COLO829 (cell line): ENCODE measurements around the gene EPHX1.

ENCODE experiments used
- DNase-seq: peaks from one replicate; pipeline ENCODE4 v3.0.0; 2012; ENCODE audit warnings: low spot score

Gene EPHX1

DNA sequence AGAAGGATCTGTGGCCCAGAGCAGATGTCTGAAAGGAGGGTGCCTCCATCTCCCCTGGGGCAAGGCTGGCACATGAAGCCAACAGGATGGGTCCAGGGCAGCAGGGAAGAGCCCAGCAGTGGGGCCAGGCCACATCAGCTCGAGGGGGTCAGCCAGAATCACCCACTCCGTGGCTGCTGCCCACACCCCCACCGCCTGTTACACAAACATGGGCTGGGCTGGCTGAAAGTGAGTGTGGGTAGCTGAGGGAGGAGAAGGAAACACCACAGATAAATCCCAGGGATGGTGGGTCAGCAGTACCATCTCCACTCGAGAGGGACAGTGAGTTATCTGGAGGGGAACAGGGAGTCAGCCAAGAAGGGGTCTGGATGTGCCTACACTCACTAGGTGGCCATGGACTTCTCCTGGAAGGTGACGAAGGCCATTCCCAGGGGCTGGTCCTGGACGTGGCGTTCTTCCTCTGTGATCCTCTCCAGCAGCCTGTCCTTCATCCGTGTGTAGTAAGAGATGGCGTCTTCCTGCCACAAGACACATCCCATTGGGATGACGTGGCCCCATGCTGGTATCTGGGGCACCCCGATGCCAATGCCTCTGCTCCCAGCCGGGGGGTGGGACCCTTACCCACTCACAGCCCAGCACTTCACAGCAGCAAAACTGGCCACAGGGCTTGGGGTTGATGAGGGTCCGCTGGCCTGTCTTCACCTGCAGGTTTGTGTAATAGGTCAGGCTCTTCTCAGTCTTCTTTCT, 52.1 kb downstream of the EPHX1 start:
- DNase-seq, result no peak

DNA sequence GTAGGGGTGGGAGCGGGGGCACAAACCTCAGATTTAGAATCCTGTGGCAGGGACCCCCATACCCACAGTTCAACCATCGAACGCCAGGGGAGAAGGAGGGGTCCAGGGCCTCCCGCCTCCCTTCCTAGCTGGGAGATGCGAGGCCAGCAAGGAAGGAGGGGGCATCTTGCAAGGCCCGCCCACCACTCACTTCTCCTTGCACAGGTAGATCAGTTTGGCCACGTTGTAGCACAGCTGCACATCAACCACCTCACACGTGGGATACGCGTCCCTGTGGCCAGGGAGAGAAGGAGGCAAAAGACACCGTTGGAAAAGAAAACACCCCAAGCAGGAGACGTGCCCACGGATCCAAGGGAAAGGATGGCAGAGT, 52.6 kb downstream of the EPHX1 start:
- no peak for DNase-seq

DNA sequence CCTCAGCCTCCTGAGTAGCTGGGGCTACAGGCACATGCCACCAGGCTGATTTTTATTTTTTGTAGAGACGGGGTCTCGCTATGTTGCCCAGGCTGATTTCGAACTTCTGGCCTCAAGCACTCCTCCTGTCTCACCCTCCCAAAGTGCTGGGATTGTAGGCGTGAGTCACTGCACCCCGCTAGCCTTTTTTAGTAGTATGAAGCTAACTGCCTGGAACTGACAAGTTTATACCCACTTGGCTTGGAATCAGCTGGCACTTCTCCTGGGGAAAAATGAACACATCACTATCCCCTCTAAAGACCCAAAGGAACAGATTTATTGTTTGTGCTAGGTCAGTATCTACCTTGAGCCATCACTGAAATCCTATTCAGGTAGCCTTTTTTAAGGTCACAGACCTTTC, 53.2 kb downstream of the EPHX1 start:
- no peak for DNase-seq

DNA sequence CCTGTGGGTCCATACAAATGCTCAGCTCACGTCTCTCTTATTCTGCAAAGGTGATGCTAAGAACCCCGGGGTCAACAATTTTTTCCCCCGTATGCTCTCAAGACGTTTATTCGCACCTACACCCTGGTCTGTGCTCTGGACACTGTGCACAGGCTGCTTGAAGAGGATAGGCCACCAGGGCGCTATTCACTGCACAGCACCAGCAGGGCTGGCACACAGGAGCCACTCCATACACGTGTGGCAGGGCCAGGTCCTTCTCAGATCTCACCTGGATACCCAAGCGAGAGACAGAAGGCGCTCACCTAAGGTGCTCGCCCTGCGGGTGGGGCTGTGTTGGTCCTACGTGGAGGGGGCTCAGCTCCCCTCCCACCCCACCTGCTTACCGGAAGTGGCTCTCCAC, 55.6 kb downstream of the EPHX1 start:
- DNase-seq, result no peak

DNA sequence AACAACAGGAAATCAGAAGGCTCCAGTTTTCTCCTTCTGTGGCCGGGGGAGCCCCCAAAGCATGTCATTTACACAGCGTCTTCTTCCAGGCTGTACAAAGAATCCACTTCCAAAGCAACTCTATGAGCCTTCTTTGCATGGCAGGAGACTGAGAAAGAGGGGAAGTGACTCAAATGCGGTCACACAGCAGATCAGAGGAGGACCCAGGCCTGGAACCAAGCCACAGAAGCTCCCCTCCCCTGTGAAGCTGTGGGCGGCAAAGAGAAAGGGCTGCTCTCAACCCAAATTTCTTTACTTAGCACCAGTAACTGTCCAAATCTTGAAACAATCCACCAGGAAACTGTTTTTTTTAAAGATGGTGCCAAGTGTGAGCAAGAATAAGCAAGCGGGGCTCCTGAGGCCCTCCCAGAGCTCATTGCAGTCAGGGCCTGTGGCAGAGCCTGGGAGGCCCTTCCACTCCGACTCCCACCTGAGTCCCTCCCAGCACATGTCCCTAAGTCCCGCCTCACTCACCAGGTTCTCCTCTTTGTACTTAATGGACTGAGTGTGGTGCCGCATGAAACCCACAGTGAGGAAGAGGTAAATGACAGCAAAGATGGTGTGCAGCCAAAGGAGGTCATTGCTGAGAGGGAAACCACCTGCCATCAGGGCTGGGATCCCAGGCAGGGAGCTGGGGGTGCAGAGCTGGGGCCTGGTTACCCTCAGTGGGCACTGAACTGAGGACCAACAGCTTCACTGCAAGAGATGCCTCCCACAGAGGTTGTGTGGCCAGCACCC, 56.3 kb downstream of the EPHX1 start:
- DNase-seq, result no peak

DNA sequence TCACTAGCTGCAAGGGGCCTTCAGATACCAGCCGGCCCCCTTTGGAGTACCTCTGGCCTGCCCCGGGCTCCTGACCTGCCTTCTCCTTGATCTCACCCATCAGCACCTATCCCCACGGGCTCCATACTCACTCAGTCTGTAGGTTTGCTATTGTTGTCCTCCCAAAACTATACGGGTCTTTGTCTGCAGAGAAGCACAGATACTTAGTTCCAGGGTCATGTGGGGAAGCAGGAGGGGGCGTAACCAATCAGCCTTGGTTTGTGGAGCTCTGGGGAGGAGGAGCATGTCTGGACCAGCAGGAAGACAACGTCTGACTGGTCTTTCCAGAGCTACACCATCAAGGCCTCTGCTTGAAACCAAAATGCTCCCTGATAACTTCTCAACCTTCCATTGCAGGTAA, 57.1 kb downstream of the EPHX1 start:
- DNase-seq, result no peak

DNA sequence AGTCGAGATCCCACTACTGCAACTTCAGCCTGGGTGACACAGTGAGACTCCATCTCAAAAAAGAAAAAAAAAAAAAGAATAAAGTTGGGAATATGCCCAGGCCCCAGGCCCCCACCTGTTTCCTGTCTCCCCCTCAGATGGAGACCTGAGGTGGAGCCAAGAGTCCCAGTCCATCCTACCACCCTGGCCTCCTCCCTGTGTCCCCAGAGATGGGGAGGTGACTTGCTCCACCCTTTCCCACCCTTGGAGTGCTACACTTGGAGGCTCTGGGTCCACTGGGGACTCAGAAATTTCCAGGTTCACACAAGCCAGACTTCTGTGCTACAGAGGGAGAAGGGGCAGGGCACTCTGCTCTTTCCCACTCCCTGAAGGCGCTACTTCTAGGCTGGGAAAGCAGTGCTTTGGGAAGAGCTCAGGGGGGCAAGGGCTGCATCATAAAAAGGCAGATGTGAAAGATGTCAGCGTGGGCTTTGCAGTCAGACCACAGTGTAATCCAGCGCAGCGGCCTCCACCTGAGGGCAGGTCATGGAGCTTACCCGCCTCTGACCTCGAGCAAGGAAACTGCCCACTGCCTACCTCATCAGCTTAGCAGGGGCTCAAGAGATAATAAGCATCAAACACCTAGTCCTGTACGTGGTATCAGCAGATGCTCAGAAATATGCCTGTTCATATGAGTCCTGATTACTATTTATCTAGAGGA, 58.9 kb downstream of the EPHX1 start:
- no peak for DNase-seq

DNA sequence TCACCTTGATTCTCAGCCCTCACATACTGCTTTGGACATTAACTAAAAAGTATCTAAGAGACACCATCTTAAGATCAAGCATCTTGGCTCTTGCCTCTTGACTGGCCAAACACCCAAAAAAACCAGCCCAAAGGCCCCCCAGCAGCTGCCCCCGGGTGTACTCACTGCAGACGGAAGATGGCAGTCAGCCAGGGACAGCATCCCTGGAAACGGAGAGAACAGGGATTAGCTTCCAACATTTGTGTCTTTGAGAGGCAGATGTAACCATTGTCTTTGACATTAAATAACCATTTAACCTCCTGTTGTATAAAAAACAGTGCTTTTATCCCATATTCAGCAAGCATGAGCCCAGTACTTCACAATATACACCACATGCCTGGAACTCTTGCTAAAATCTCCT, 61.0 kb downstream of the EPHX1 start:
- DNase-seq, result no peak

DNA sequence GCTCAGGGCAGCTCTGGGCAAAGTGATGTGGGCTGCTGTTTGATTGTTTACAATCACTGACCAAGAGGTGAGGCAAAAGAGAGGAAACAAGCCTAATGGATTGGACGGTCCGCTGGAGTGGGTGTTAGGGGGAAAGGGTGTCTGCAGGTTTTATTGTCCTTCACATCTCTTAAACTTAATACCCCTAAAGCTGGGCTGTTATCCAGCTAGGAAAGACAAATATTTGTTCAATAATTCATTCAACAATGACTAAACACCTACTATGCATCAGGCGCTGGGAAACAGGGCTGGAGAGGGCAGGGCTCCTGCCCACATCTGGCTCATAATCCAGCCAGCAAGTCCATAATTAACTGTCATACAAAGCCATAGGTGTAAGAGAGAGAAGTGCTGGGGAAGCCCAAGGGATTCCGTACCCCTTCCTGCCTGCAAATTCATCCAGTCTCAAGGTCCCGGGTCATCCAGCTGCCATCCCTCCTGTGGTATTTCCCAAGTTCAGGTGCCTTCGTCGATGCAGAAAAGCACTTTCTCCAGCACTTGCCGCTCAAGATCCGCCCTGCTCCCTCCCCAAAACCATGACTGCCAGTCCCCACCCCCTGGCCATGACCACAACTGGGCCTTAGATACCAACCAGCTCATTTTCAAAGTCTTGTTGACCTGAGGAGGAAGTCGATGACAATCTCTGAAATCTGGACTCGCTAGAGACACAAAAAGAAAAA, 61.6 kb downstream of the EPHX1 start:
- DNase-seq, result no peak

DNA sequence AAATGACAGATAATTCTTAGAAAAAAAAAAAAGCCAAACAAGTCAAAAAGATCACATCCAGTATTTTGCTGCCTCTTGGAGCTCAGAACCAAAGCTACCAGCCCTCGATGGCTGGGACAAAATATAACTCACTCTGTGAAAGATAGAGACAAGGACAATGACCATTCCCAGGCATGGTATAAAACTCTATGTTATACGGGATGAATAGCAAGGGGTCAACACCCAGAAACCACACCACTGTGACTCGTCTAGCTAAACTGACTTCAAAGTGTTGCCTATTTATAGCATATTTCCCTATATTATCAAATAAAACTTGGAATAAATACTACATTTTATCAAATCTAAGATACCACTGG, 62.1 kb downstream of the EPHX1 start:
- DNase-seq, result no peak

DNA sequence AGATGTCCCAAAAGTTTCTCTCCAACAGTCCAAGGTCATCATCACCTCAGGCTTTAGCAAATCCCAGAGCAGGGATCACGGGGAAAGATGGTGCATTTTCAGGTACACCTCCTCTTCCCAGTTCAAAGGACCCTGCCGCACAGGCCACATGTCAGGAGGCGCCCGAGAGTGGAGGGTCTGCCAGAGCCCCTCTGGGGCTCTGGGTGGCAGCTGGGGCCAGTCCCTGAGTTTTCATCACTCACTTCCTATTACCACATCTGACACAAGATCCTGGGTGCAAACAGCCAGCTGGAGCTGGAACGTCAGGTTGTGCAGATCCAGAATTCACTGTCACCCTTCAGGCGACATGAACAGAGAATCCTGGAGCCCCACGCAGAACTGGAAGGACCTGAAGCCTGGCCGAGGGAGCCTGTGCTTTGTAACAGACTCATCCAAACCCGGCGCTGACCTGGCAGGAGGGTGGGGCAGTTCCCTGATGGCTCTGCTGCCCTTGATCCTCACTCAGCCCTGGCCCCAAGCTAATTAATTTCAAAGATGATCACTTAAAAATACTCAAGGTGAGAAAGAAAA, 63.4 kb downstream of the EPHX1 start:
- DNase-seq, result no peak

DNA sequence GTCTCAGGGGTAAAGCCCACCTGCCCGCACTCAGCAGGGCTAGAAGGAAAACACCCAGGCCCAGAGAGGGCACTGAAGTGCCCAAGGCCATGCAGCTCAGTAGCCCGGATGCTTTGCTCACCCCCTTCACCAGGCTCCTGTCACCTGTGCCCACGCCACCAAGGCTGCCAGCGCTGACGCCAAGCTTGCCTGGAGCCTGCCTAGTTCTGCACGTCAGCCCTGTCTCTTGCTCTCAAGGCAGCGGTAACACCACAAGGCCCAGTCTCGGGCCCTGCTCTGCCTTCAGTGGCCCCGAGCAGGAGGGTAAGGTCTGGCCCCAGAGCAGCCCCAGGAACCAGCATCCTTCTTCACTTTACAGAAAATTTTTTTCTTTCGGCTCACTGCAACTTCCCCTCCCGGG, 64.5 kb downstream of the EPHX1 start:
- no peak for DNase-seq

DNA sequence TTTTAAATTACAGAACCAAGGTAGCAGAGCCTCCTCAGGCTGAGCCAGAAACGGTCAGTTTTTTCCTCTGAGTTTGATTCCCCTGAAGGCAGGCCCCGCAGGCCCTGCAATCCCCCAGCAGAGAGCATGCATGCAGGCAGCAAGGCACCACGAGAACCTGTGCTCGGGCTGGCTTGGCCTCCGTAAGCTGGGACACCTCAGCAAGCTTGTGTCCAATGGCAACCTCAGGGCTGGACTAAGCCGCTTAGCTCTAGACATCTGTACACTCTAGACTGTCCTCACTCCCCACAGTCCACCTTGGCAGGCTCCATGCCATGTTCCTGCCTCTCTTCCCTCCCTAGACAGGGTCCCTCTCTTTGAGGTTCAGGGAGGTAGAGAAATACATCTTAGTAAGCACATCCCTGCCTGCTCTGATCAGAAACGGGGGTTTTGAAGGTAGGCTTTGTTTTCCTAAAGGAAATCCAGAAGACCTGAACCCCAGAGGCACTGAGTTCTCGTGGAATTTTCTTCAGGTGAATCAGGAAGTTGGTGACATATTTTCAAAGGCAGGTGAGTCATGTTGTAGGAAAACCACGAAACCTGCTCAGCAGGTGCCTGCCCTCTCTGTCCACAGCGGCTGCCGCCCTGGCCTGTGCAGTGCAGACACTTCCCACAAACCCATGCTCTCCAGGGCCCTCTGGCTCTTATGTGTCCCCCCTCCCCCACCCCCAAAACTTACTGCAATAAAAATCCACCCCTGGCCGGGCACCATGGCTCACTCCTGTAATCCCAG, 65.3 kb downstream of the EPHX1 start:
- no peak for DNase-seq

DNA sequence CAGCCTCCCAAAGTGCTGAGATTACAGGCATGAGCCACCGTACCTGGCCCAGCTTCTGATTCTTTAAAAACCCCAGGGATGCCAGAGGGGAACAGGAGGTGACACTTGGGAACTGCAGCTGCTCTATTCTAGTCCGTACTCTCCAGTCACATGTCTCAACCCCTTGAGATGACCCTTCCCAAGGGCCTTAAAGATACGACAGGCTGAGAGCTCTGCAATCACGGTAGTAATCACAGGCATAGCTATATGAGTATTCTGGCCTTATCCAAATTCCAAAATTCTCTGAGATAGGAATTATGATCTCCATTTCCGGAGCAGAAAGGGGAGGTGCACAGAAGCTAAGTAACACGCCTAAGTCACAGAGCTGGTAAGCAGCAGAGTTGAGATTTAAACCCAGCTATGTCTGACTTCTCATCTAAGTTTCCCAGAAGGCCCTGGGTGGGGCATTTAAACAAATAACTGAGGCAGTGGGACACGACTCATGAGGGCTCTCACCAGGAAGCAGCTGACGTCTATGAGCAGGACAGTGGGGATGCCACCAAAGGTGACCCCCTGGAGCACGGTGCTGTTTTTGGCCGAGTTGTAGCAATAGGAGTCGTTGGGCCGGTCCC, 67.1 kb downstream of the EPHX1 start:
- DNase-seq, result no peak

DNA sequence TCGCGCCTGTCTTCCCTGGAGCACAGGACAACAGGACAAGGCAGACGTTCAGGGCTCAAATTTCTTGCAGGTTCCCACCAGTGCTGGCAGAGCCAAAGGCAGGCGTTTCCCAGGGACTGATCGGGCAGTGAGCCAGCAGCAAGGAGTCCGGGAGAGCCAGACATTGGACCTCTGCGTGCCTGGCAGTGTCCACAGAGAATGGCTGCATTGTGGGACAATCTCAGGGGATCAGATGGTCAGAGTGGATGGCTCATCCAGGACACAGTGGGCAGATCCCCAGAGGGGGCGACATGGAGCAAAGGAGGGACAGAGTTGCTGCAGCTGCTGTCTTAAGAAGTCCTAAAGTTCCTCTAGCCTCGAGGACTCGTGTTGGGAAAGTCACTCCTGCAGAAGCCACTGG, 67.7 kb downstream of the EPHX1 start:
- peak; percentile 88 for DNase-seq

DNA sequence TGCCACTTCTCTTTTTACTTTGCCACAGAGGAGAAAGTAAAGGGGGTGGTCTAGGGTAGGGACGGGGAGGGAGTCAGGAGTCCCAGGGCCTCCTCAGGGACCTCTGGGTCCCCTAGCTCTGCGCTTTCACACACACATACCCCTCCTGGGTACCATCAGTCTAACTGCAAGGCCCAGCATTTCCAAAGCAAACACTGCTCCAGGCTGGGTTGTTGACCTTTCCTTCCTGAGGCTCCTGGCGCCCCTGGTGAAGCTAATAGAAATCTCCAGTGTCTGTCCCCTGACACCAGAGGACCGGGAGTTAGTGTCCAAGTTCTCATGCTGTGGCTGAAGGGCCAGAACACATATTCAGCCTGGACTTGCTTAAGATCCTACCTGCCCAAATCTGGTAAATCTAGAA, 68.4 kb downstream of the EPHX1 start:
- no peak for DNase-seq

DNA sequence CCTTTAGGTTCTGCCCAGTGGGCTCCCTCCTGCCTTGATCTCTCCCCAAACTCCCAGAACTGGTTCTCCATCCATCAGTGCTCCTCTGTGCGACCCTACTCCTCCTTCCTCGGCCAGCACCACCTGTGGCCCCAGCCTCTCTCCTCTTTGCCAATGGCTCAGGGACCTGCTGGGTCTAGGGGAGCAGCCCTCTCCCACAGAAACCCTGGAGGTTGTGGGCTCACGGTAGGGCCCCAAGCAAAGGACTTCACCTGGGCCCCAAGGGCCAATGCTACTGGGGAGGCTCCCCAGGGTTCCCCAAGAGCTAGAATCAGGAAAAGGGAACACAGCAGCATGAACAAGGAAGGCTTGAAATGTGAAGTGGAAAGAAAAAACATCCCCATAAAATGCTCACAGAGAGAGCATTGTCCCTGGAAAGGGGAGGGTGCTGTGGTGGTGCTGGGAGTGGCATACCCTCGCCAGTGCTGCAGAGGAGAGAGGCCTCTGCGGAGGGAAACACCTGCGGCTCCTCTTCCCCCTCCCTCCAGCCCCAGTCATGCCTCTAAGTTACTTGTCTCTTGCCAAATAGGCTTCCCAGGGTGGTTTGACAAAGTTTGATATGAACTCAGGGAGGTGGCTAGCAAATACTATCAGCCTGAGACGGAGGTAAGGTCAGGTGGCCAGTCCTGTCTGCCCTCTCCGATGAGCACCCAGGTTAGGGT, 69.7 kb downstream of the EPHX1 start:
- DNase-seq, result peak; percentile 94

DNA sequence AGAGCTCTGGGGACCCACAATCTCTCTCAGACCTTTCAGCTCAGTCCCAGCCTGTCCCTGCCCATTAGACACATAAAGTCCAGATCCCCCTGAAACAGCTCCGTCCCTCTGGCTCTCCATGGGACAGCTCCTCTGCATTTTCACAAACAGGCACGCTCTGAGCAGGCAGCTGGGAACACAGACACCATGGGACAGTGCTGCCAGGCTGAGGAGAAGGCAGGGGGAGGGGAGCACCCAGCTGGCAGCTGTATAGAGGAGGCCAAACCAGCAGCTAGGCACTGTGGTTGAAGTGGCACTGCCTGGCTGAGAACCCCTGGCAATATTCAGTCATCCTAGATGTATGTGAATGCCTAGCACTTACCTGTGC, 70.3 kb downstream of the EPHX1 start:
- no peak for DNase-seq

DNA sequence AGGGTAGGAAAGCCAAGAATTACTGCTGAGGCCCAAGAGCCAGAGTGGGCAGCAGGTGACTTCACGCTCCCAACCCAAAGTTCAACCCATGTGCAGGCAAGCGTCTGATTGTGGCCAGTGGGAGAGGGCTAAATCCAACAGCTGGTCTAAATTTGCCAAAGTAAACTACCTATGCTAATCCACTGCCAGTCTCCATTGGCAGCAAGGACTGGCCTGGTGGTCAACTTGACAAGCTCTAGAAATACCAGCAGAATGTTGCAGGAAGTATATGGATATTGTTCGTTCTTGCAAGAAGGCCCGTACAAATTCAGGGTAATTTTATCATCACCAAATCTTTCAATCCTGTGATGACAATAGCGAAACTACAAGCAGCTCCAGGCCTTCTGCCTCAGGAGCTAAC, 70.7 kb downstream of the EPHX1 start:
- DNase-seq, result no peak
